G401 (cell line): ENCODE measurements around the gene CDH23. TPM values are rescaled to one million over a fixed set of nuclear protein-coding genes. Genes with fewer than 3 reads are reported as not detected.

ENCODE experiments used
- DNase-seq: peaks from one replicate; pipeline ENCODE4 v3.0.0-alpha.2; 2015; ENCODE audit warnings: low spot score
- in situ Hi-C: cut with HindIII; loops from 2 replicates; pipeline ENCODE4 v1.10.0; 2016; ENCODE audit warnings: low sequenced_read_pairs, mixed read lengths
- total RNA-seq: library from RNA; depleted of rRNA; stranded (reverse); fragments of >200 nt; shearing (Covaris generic); gene quantifications from 2 replicates; pipeline ENCODE4 v1.2.3, GENCODE V29; 2014

Gene CDH23
- total RNA-seq, 1 experiment from 2014 or later: 5.9 TPM

DNA sequence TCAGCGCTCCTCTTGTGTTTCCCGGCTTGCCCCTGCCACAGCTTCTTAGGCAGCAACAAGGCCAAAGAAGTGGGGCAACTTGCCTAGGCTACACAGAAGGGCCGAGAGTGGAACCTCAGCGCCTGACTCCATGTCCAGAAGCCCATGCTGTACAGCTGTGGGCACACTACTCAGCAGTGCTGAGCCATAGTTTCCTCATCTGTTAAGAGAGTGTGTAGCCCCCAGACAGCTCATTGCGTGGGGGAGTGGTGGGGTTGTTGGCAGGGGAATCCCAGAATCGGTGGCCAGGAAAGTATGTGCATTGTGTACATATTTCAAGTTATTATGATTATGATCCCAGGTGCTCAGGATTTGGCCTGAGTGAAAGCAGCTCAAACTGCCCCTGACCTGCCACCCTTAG, 96.2 kb downstream of the CDH23 start:
- in situ Hi-C loops: no loop called here
- DNase-seq: no peak

DNA sequence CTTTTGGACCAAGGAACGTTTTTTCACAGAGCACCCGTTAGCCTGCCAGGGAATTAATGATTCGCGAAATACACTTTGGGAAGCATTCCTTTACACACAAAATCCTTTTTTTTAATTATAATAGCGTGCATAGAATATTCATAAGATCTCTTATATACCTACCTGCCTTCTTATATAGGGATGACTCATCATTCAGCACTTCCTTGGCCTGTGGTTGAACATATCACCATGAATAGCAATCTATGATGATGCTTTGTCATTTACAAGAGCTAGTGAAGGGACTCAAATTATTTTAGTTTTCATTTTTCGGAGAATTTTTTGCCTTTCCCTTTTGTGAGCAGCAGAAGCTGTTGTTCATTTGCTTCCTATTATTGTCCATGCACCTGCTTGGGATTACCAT, 97.0 kb downstream of the CDH23 start:
- no peak for DNase-seq

GRCh38 chr10:71494476-71494875, 97.8 kb downstream of the CDH23 start:
- no peak for DNase-seq
- in situ Hi-C loops: no loop called here

More for the DNA sequence above, 97.0 kb downstream of the CDH23 start:
- in situ Hi-C loops: no loop called here

- DNase-seq: no peak
- in situ Hi-C loops: no loop called here
Measured at GRCh38 chr10:71494980-71495381, 98.3 kb downstream of the CDH23 start.

GRCh38 chr10:71496927-71497762, 100.4 kb downstream of the CDH23 start:
- DNase-seq: no peak
- in situ Hi-C loops: no loop called here

DNA sequence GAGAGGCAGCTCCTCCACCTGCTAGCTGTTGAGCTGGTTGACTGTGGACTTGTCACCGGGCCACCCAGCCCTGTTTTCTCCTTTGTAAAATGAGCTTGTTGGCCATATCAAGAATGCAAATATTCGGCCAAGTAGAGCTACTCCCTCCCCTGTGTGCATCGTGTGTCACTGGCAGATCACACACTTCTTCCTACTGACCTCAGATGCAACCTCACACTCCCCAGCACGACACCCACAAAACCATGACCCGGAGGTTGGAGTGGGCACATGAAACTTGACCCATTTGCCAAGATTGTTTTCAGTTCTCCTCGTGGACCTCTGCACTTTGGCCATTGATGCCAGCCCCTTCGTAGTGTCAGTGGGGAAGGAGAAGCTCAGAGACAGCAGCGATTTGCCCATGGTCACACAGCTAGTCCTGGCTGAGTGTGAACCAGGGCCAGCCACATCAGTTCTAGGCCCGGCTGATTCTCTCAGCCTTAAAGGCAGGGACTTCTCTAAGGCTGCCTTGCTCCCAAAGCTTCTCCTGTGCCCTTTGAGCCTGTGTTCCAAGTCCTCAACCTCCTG, 101.1 kb downstream of the CDH23 start:
- DNase-seq: no peak
- in situ Hi-C loops: no loop called here

- in situ Hi-C loops: no loop called here
Measured at GRCh38 chr10:71501402-71501801, 104.7 kb downstream of the CDH23 start.

GRCh38 chr10:71502190-71502589, 105.5 kb downstream of the CDH23 start:
- in situ Hi-C loops: no loop called here

More at GRCh38 chr10:71501402-71501801, 104.7 kb downstream of the CDH23 start:
- DNase-seq: no peak

GRCh38 chr10:71502851-71503250, 106.1 kb downstream of the CDH23 start:
- in situ Hi-C loops: no loop called here
- DNase-seq: no peak

More at GRCh38 chr10:71502190-71502589, 105.5 kb downstream of the CDH23 start:
- DNase-seq: no peak

- no peak for DNase-seq
- in situ Hi-C loops: no loop called here
Measured at GRCh38 chr10:71504168-71504567, 107.4 kb downstream of the CDH23 start.

DNA sequence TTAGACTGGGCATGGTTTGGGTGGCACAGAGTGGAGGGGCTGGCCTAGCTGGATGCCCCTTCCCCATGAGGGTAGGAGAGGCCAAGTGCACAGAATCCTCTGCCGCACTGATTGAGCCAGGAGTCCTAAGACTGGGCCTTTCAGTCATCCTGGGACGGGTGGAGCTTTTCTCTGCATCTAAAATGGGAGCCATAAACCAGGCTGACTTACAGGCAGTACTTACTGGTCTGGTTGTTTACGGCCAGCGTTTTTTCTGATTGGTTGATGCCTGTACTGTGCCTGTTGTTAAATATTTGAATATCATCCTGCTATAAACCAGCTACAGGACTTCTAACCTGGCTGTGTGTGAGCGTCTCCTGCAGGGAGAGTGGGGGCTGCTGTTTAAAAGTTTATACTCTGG, 107.8 kb downstream of the CDH23 start:
- no peak for DNase-seq
- in situ Hi-C loops: no loop called here

DNA sequence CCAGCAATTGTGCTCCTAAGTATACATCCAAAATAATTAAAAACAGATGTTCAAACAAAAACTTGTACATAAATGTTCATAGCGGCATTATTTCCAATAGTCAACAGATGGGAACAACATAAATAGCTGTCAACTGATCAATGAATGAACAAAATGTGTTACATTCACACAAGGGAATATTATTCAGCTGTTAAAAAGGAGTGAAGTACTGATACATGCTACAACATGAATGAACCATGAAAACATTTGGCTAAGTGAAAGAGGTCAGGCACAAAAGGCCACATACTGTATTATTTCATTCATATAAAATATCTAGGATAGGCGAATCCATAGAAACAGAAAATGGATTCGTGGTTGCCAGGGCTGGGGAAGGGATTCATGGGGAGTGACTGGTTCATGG, 109.1 kb downstream of the CDH23 start:
- DNase-seq: no peak
- in situ Hi-C loops: no loop called here

DNA sequence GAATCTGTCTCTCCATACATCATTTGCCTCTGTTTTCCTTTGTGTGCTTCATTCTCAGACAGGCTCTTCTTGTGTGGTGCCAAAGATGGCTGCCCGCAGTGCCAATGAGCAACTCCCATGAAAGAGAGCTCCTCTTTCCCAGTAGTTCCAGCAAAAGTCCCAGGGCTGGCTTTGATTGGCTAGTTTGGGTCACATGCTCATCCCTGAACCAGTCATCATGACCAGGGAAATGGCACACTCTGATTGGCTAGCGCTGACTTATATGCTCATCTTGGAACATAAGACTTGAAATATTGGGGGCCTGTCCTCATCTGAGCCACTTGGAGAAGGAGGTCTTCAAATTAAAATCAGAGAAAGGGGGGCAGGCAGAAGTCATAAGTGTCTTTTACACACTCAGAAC, 112.7 kb downstream of the CDH23 start:
- no peak for DNase-seq
- in situ Hi-C loops: no loop called here

GRCh38 chr10:71511206-71511605, 114.5 kb downstream of the CDH23 start:
- in situ Hi-C loops: no loop called here
- DNase-seq: no peak

DNA sequence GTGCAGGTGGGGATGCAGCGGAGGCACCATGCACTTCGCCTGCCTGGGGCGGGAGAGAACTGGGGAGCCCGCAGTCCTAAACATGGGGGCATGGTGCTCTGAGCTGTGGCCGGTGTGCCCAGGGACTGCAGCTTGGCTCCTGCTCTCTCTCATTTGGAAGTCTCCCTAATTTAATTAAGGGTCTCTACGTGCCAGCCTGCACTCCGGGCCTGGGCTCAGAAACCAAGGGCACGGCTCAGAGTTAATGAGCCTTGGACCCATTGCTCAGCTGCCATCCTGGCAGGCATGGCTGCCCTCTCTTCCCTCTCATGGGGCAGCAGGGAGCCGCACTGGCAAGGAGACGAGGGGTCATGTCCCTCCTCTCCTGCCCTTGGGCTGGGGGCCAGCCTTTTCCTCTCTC, 115.6 kb downstream of the CDH23 start:
- in situ Hi-C loops: no loop called here
- DNase-seq: peak; percentile 71

GRCh38 chr10:71512761-71513539, 116.2 kb downstream of the CDH23 start:
- in situ Hi-C loops: no loop called here
- DNase-seq: no peak

- in situ Hi-C loops: no loop called here
- DNase-seq: no peak
Measured at GRCh38 chr10:71513540-71513853, 116.8 kb downstream of the CDH23 start.

- in situ Hi-C loops: no loop called here
- no peak for DNase-seq
Measured at GRCh38 chr10:71513936-71514335, 117.2 kb downstream of the CDH23 start.

GRCh38 chr10:71515531-71516172, 118.9 kb downstream of the CDH23 start:
- no peak for DNase-seq
- in situ Hi-C loops: no loop called here

DNA sequence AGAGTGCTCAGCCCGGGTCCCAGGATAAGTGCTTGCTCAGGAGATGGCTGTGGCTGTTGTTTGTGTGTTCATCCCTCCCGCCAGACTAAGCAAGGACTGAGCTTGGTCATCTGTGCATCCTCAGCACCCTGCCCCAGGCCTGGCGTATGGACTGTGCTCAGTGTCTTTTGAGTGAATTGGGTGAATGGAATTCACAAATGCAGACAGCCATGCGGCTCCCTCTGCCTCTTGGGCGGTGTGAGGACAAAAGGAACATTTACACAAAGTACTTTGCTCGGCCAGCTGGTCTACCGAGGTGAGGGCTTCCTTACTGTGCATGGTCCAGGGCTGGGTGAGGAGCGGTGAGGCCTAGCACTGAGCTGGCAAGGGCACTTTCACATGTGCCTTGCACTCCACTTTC, 120.2 kb downstream of the CDH23 start:
- in situ Hi-C loops: no loop called here

More for the DNA sequence above, 120.2 kb downstream of the CDH23 start:
- DNase-seq: peak; percentile 48
